Smooth muscle cell (in vitro differentiated cells): ENCODE data around the gene CPSF4. TPM values are rescaled to one million over a fixed set of nuclear protein-coding genes. Genes with fewer than 3 reads are reported as not detected.

Experiments
- DNase-seq: peaks from one replicate; lab custom pipeline; 2025; ENCODE audit not compliant: unreplicated experiment; lab: John Stamatoyannopoulos, UW
- H2AFZ ChIP-seq: fragments of 200-600 bp; sonication (generic); 2 replicates; pipeline ENCODE4 v1.6.0; 2016; ENCODE audit warnings: antibody characterized with exemption, low read depth, mild to moderate bottlenecking
- H3F3A ChIP-seq: fragments of 200-600 bp; sonication (generic); 2 replicates; pipeline ENCODE4 v1.6.0; 2017; ENCODE audit warnings: antibody characterized with exemption, low read depth
- H3K27ac ChIP-seq: fragments of 200-600 bp; sonication (generic); 2 replicates; pipeline ENCODE4 v1.5.1; 2016; ENCODE audit warnings: low read depth, mild to moderate bottlenecking
- H3K27me3 ChIP-seq: fragments of 200-600 bp; sonication (generic); 2 replicates; pipeline ENCODE4 v1.6.1; 2016; ENCODE audit warnings: low read depth, mild to moderate bottlenecking
- H3K36me3 ChIP-seq: fragments of 200-600 bp; sonication (generic); 2 replicates; pipeline ENCODE4 v1.5.1; 2016; ENCODE audit warnings: low read depth
- H3K4me1 ChIP-seq: fragments of 200-600 bp; sonication (generic); 2 replicates; pipeline ENCODE4 v1.5.1; 2016; ENCODE audit warnings: low read depth
- H3K4me2 ChIP-seq: fragments of 200-600 bp; sonication (generic); 2 replicates; pipeline ENCODE4 v1.6.0; 2016; ENCODE audit warnings: mild to moderate bottlenecking
- H3K4me3 ChIP-seq: fragments of 200-600 bp; sonication (generic); 2 replicates; pipeline ENCODE4 v1.5.1; 2016; ENCODE audit warnings: mild to moderate bottlenecking
- H3K79me2 ChIP-seq: fragments of 200-600 bp; sonication (generic); 2 replicates; pipeline ENCODE4 v1.6.0; 2016; ENCODE audit warnings: low read depth, mild to moderate bottlenecking
- H3K9ac ChIP-seq: fragments of 200-600 bp; sonication (generic); 2 replicates; pipeline ENCODE4 v1.6.0; 2016; ENCODE audit warnings: low read depth
- H3K9me3 ChIP-seq: fragments of 200-600 bp; sonication (generic); replicated peaks from 2 replicates; pipeline ENCODE4 v1.5.1; 2016; ENCODE audit warnings: low read depth
- H4K20me1 ChIP-seq: fragments of 200-600 bp; sonication (generic); 2 replicates; pipeline ENCODE4 v1.6.0; 2016; ENCODE audit warnings: low read depth
- CTCF ChIP-seq: fragments of 200-600 bp; sonication (generic); IDR thresholded peaks from 2 replicates; pipeline ENCODE4 v1.5.1; 2017; ENCODE audit warnings: borderline replicate concordance, mild to moderate bottlenecking, antibody characterized with exemption; ENCODE audit not compliant: insufficient read depth, poor library complexity, severe bottlenecking
- WGBS: methylation state at CpG from one replicate; pipeline ENCODE4 v1.1.7; 2016; ENCODE audit warnings: low lambda C conversion rate; 5-methylcytosine and 5-hydroxymethylcytosine counted together
- polyA plus RNA-seq: library from polyadenylated mRNA; unstranded; fragments of >200 nt; fragmentation: Nextera tagmentation; extraction: Ambion mirVana; gene quantifications from 2 replicates; pipeline ENCODE4 v1.2.1, GENCODE V29; 2016
- total RNA-seq: library from RNA; depleted of rRNA; stranded (reverse); fragments of >200 nt; gene quantifications from 2 replicates; pipeline ENCODE4 v1.2.3, GENCODE V29; 2014

CPSF4 gene
- total and polyA plus RNA-seq, 2 experiments from 2014 or later = 27.1 to 30.3 TPM

- Histone ChIP-seq H3K4me1 (no peaks in the 10 kb centered on the region), H3K36me3 (no peaks in the 10 kb centered on the region), H4K20me1 (peaks cover 63% of the 10 kb centered on the region), H3K4me3 (no peak overlapping the region), H3K9ac (no peak overlapping the region), H2AFZ (no peak overlapping the region), H3K4me2 (no peak overlapping the region), H3K9me3 (no peaks in the 10 kb centered on the region), H3K27me3 (no peaks in the 10 kb centered on the region), H3K79me2 (no peaks in the 10 kb centered on the region), H3F3A (peaks cover 17% of the 10 kb centered on the region), H3K27ac (no peak overlapping the region)
- DNase-seq = no peak
- WGBS = 95% methylated on average over 4 of the region's 4 CpGs
- TF ChIP-seq CTCF = no peak
These were observed 44.6 kb upstream of the CPSF4 start for GRCh38 chr7:99394188-99394502.

- Histone ChIP-seq H3K27me3 (no peaks in the 10 kb centered on the region), H3K4me2 (no peak overlapping the region), H3K79me2 (no peaks in the 10 kb centered on the region), H3K9ac (no peak overlapping the region), H3K36me3 (no peaks in the 10 kb centered on the region), H3K9me3 (no peaks in the 10 kb centered on the region), H3K4me3 (no peak overlapping the region), H3K27ac (no peak overlapping the region), H2AFZ (no peak overlapping the region), H3K4me1 (no peaks in the 10 kb centered on the region), H3F3A (peaks cover 17% of the 10 kb centered on the region), H4K20me1 (peaks cover 71% of the 10 kb centered on the region)
- 96% methylated on average over 14 of the region's 14 CpGs for WGBS
- no peak for DNase-seq
- no peak for TF ChIP-seq CTCF
These were observed 43.0 kb upstream of the CPSF4 start for GRCh38 chr7:99395616-99396327.

DNA sequence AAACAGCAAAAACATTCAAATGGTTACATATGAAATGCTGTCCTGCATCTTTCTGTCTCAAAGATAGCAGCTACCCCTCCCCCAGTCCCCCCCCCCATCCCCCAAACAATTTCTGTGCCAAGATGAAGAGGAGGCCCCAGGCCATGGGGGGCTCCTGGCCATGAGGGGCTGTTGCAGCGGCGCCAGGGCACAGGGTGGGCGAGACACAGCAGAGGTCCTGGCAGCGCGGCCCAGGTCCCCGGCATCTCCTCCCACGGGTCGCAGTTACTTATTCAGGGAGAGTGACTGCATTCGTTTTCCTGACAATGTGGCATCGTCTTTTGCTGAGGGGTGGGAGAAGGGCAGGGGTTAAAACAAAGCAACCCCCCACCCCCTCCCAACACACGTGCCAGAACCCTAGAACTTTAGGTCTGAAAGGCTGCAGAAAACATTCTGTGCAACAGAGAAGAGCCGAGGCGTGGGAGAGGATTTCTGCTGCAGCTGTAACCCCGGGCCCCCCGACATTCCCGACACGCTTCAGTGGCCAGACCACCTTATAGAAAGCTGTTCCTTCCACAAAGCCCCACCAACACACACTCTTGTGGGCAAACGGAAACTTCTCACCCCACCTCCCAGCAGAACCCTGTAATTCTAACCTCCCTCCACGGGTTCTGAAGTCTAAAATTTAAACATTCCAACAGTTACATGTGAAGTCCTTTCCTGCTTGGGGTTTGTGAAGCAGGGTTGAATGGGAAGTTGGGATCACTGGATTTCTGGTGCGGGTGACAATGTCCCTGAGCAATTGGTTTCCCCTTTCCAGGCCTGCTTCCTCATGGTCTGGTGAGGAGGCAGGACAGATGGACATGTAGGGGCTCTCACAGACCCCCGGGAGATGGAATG is 42.1 kb upstream of the CPSF4 start:
- no peak for TF ChIP-seq CTCF

More for the DNA sequence above, 42.1 kb upstream of the CPSF4 start:
- H3K9ac ChIP-seq = no peak overlapping the region
- WGBS = 92% methylated on average over 21 of the region's 21 CpGs
- DNase-seq = no peak
- no peaks in the 10 kb centered on the region for H3K9me3 ChIP-seq
- H3K27ac ChIP-seq = no peak overlapping the region
- no peak overlapping the region for H3K4me3 ChIP-seq
- no peaks in the 10 kb centered on the region for H3K27me3 ChIP-seq
- peaks cover 17% of the 10 kb centered on the region for H3F3A ChIP-seq
- H3K4me1 ChIP-seq = no peaks in the 10 kb centered on the region
- no peaks in the 10 kb centered on the region for H3K36me3 ChIP-seq
- peaks cover 73% of the 10 kb centered on the region for H4K20me1 ChIP-seq
- no peak overlapping the region for H2AFZ ChIP-seq
- no peak overlapping the region for H3K4me2 ChIP-seq
- no peaks in the 10 kb centered on the region for H3K79me2 ChIP-seq
